ENCODE measurements around the gene CYP24A1. TPM values are rescaled to one million over a fixed set of nuclear protein-coding genes. Genes with fewer than 3 reads are reported as not detected.
"Not testable (repeated sequence)": the region's sequence is repeated elsewhere in the genome, so short reads cannot be mapped to it uniquely, and the experiment has no call there.

The CYP24A1 gene
- total RNA-seq, 1 experiment from 2014 or later, result 1.2 TPM

- DNase-seq (peak; percentile 99), ATAC-seq (peak; percentile 79)
- intact Hi-C loops (cut with micrococcal nuclease), result loop anchor here (1.0 to 2.0 kb wide), 3 partner anchors 7 to 66 kb away; no protein-coding TSS in a partner anchor
- no peaks in the 10 kb centered on the region for H3K9me3 ChIP-seq (ENCODE audit: low read length)
- BruUV-seq (replicated peaks), result no TSS peak
- peak overlapping the region; percentile 44 for H2AFZ ChIP-seq (ENCODE audit: low read length)
- H3K36me3 ChIP-seq (ENCODE audit: low read depth, low read length), result no peaks in the 10 kb centered on the region
- TF ChIP-seq EZH2 (IDR thresholded peaks at IDR 0.05; ENCODE audit: low read length, unreplicated experiment) (no peak), CTCF (conservative IDR thresholded peaks at IDR 0.05; ENCODE audit: low read depth, low read length) (no peak), EZH2phosphoT487 (IDR thresholded peaks at IDR 0.05; ENCODE audit: borderline replicate concordance, low read length) (no peak)
- no peaks in the 10 kb centered on the region for H4K20me1 ChIP-seq (ENCODE audit: low read length)
- POLR2A ChIA-PET (ENCODE audit: unreplicated experiment), result interaction anchor here (0.7 kb wide), 1 partner anchor 18 kb away, joined by 5 read pairs; no protein-coding TSS in a partner anchor
- no peaks in the 10 kb centered on the region for H3K9me2 ChIP-seq (replicated peaks; ENCODE audit: low read length)
- H3K79me2 ChIP-seq (ENCODE audit: low read length), result no peaks in the 10 kb centered on the region
- H3K4me2 ChIP-seq (ENCODE audit: low read length), result peak overlapping the region; percentile 74
- H3F3A ChIP-seq (ENCODE audit: low read length, unreplicated experiment), result peaks cover 25% of the 10 kb centered on the region
- H3K4me1 ChIP-seq (ENCODE audit: insufficient read depth, low read length), result peaks cover 44% of the 10 kb centered on the region
- CTCF ChIA-PET, result interaction anchor here (0.5 to 1.3 kb wide), 3 partner anchors 29 to 193 kb away, joined by 3 to 7 read pairs (median 6); no protein-coding TSS in a partner anchor
- H3K9ac ChIP-seq (ENCODE audit: low read length), result peak overlapping the region; percentile 61
- peak overlapping the region; percentile 91 for H3K27ac ChIP-seq (ENCODE audit: low read length)
- no peaks in the 10 kb centered on the region for H3K27me3 ChIP-seq (ENCODE audit: low read length)
- H3K4me3 ChIP-seq (ENCODE audit: low read length), result peak overlapping the region; percentile 34
Measured at GRCh38 chr20:54132612-54133433, 41.0 kb downstream of the CYP24A1 start.

GRCh38 chr20:54131675-54132611 is 41.8 kb downstream of the CYP24A1 start:
- CTCF ChIA-PET, result interaction anchor here (1.0 kb wide), 1 partner anchor 28 kb away, joined by 6 read pairs; no protein-coding TSS in a partner anchor
- Histone ChIP-seq H3K27ac (ENCODE audit: low read length) (peak overlapping the region; percentile 91), H3K4me3 (ENCODE audit: low read length) (peak overlapping the region; percentile 34; the same call in 1 of the 2 replicates), H3K27me3 (ENCODE audit: low read length) (no peaks in the 10 kb centered on the region), H3F3A (ENCODE audit: low read length, unreplicated experiment) (peaks cover 25% of the 10 kb centered on the region), H3K79me2 (ENCODE audit: low read length) (no peaks in the 10 kb centered on the region), H3K9ac (ENCODE audit: low read length) (peak overlapping the region; percentile 13; the same call in 1 of the 2 replicates), H4K20me1 (ENCODE audit: low read length) (no peaks in the 10 kb centered on the region), H3K36me3 (ENCODE audit: low read depth, low read length) (no peaks in the 10 kb centered on the region), H3K9me2 (replicated peaks; ENCODE audit: low read length) (no peaks in the 10 kb centered on the region), H2AFZ (ENCODE audit: low read length) (no peak overlapping the region), H3K4me2 (ENCODE audit: low read length) (peak overlapping the region; percentile 74), H3K4me1 (ENCODE audit: insufficient read depth, low read length) (peaks cover 45% of the 10 kb centered on the region), H3K9me3 (ENCODE audit: low read length) (no peaks in the 10 kb centered on the region)
- intact Hi-C loops (cut with micrococcal nuclease), result loop anchor here (1.0 to 2.0 kb wide), 3 partner anchors 8 to 65 kb away; no protein-coding TSS in a partner anchor
- POLR2A ChIA-PET (ENCODE audit: unreplicated experiment), result interaction anchor here (0.7 kb wide), 1 partner anchor 19 kb away, joined by 5 read pairs; no protein-coding TSS in a partner anchor
- TF ChIP-seq EZH2phosphoT487 (IDR thresholded peaks at IDR 0.05; ENCODE audit: borderline replicate concordance, low read length) (no peak), CTCF (conservative IDR thresholded peaks at IDR 0.05; ENCODE audit: low read depth, low read length) (no peak), EZH2 (IDR thresholded peaks at IDR 0.05; ENCODE audit: low read length, unreplicated experiment) (no peak)
- no TSS peak for BruUV-seq (replicated peaks)
- ATAC-seq (no peak), DNase-seq (no peak)

- not testable (repeated sequence) for BruUV-seq (replicated peaks); H3K4me2 ChIP-seq (ENCODE audit: low read length)
Measured at GRCh38 chr20:54131125-54131524, 42.7 kb downstream of the CYP24A1 start.

More at GRCh38 chr20:54131125-54131524, 42.7 kb downstream of the CYP24A1 start:
- H3K79me2 ChIP-seq (ENCODE audit: low read length); H3K36me3 ChIP-seq (ENCODE audit: low read depth, low read length); H3K27me3 ChIP-seq (ENCODE audit: low read length); H2AFZ ChIP-seq (ENCODE audit: low read length); CTCF ChIA-PET; H3K27ac ChIP-seq (ENCODE audit: low read length); ATAC-seq; H3K9ac ChIP-seq (ENCODE audit: low read length); H3K4me3 ChIP-seq (ENCODE audit: low read length); H3K9me2 ChIP-seq (replicated peaks; ENCODE audit: low read length); DNase-seq; intact Hi-C loops (cut with micrococcal nuclease); H3K9me3 ChIP-seq (ENCODE audit: low read length); H4K20me1 ChIP-seq (ENCODE audit: low read length); POLR2A ChIA-PET (ENCODE audit: unreplicated experiment): not testable (repeated sequence)
- Histone ChIP-seq H3K4me1 (ENCODE audit: insufficient read depth, low read length) (peaks cover 45% of the 10 kb centered on the region), H3F3A (ENCODE audit: low read length, unreplicated experiment) (peaks cover 25% of the 10 kb centered on the region)

Data from PC-3 (cell line).